HEK293 (cell line): ENCODE results near the gene KCTD2.

ENCODE experiments used
- FEZF1 ChIP-seq: fragments of 450-650 bp; formaldehyde crosslinking; IDR thresholded peaks from 2 replicates; pipeline ENCODE4 v1.5.1; 2016; ENCODE audit warnings: missing biosample characterization, missing genetic modification characterization
- KLF7 ChIP-seq: fragments of 450-650 bp; formaldehyde crosslinking; IDR thresholded peaks from 2 replicates; pipeline ENCODE4 v1.5.1; 2016; ENCODE audit warnings: missing biosample characterization, missing genetic modification characterization, borderline replicate concordance
- MZF1 ChIP-seq: fragments of 450-650 bp; formaldehyde crosslinking; IDR thresholded peaks from 2 replicates; pipeline ENCODE4 v1.5.1; 2017; ENCODE audit warnings: missing biosample characterization, missing genetic modification characterization, borderline replicate concordance
- SCRT2 ChIP-seq: fragments of 450-650 bp; formaldehyde crosslinking; IDR thresholded peaks from 2 replicates; pipeline ENCODE4 v1.5.1; 2016; ENCODE audit warnings: missing biosample characterization, missing genetic modification characterization
- SP3 ChIP-seq: fragments of 450-650 bp; formaldehyde crosslinking; IDR thresholded peaks from 2 replicates; pipeline ENCODE4 v1.5.1; 2016; ENCODE audit warnings: missing biosample characterization, missing genetic modification characterization
- SP7 ChIP-seq: fragments of 450-650 bp; formaldehyde crosslinking; IDR thresholded peaks from 2 replicates; pipeline ENCODE4 v1.5.1; 2016; ENCODE audit warnings: missing biosample characterization, missing genetic modification characterization
- ZBTB17 ChIP-seq: fragments of 450-650 bp; formaldehyde crosslinking; IDR thresholded peaks from 2 replicates; pipeline ENCODE4 v1.5.1; 2016; ENCODE audit warnings: missing biosample characterization, missing genetic modification characterization
- ZFP3 ChIP-seq: fragments of 450-650 bp; formaldehyde crosslinking; IDR thresholded peaks from 2 replicates; pipeline ENCODE4 v1.5.1; 2016; ENCODE audit warnings: low read depth, missing biosample characterization, missing genetic modification characterization
- ZNF169 ChIP-seq: fragments of 450-650 bp; formaldehyde crosslinking; IDR thresholded peaks from 2 replicates; pipeline ENCODE4 v1.5.1; 2016; ENCODE audit warnings: missing biosample characterization, missing genetic modification characterization
- ZNF19 ChIP-seq: fragments of 450-650 bp; formaldehyde crosslinking; IDR thresholded peaks from 2 replicates; pipeline ENCODE4; 2016; ENCODE audit warnings: missing biosample characterization, missing genetic modification characterization, low read depth
- ZNF211 ChIP-seq: fragments of 450-650 bp; formaldehyde crosslinking; IDR thresholded peaks from 2 replicates; pipeline ENCODE4 v1.5.1; 2016; ENCODE audit warnings: low read depth, missing biosample characterization, missing genetic modification characterization
- ZNF23 ChIP-seq: fragments of 450-650 bp; formaldehyde crosslinking; IDR thresholded peaks from 2 replicates; pipeline ENCODE4 v1.5.1; 2016; ENCODE audit warnings: missing biosample characterization, missing genetic modification characterization, borderline replicate concordance
- ZNF350 ChIP-seq: fragments of 450-650 bp; formaldehyde crosslinking; IDR thresholded peaks from 2 replicates; pipeline ENCODE4 v1.5.0; 2017; ENCODE audit warnings: missing biosample characterization, mild to moderate bottlenecking, missing genetic modification characterization
- ZNF354C ChIP-seq: fragments of 450-650 bp; formaldehyde crosslinking; IDR thresholded peaks from 2 replicates; pipeline ENCODE4 v1.5.1; 2016; ENCODE audit warnings: missing biosample characterization, missing genetic modification characterization, low read depth, borderline replicate concordance
- ZNF426 ChIP-seq: fragments of 450-650 bp; formaldehyde crosslinking; IDR thresholded peaks from 2 replicates; pipeline ENCODE4 v1.5.1; 2017; ENCODE audit warnings: missing biosample characterization, missing genetic modification characterization, mild to moderate bottlenecking, inconsistent platforms, moderate library complexity
- ZNF501 ChIP-seq: fragments of 450-650 bp; formaldehyde crosslinking; IDR thresholded peaks from 2 replicates; pipeline ENCODE4 v1.5.1; 2016; ENCODE audit warnings: missing biosample characterization, missing genetic modification characterization
- ZNF555 ChIP-seq: fragments of 450-650 bp; formaldehyde crosslinking; conservative IDR thresholded peaks from 2 replicates; pipeline ENCODE4 v1.5.1; 2017; ENCODE audit warnings: missing biosample characterization, mild to moderate bottlenecking, missing genetic modification characterization, inconsistent platforms
- ZNF558 ChIP-seq: fragments of 450-650 bp; formaldehyde crosslinking; IDR thresholded peaks from 2 replicates; pipeline ENCODE4 v1.5.1; 2016; ENCODE audit warnings: missing biosample characterization, missing genetic modification characterization
- ZNF658 ChIP-seq: fragments of 450-650 bp; formaldehyde crosslinking; IDR thresholded peaks from 2 replicates; pipeline ENCODE4; 2016; ENCODE audit warnings: missing biosample characterization, missing genetic modification characterization
- ZNF677 ChIP-seq: fragments of 450-650 bp; IDR thresholded peaks from 2 replicates; pipeline ENCODE4 v1.5.0; 2018; ENCODE audit warnings: missing biosample characterization, mild to moderate bottlenecking, missing genetic modification characterization, moderate library complexity
- TF ChIP-seq, protein P1 (sequence below): fragments of 450-650 bp; formaldehyde crosslinking; IDR thresholded peaks from 2 replicates; pipeline ENCODE4 v1.5.1; 2016; ENCODE audit warnings: missing biosample characterization, missing genetic modification characterization
- TF ChIP-seq, protein P2 (sequence below): fragments of 450-650 bp; formaldehyde crosslinking; IDR thresholded peaks from 2 replicates; pipeline ENCODE4 v1.5.1; 2016; ENCODE audit warnings: missing biosample characterization, missing genetic modification characterization
- TF ChIP-seq, protein P3 (sequence below): fragments of 450-650 bp; formaldehyde crosslinking; IDR thresholded peaks from 2 replicates; pipeline ENCODE4; 2016; ENCODE audit warnings: missing biosample characterization, missing genetic modification characterization
- TF ChIP-seq, protein P4 (sequence below): fragments of 450-650 bp; formaldehyde crosslinking; IDR thresholded peaks from 2 replicates; pipeline ENCODE4 v1.5.1; 2017; ENCODE audit warnings: missing biosample characterization, missing genetic modification characterization
- TF ChIP-seq, protein P5 (sequence below): fragments of 450-650 bp; formaldehyde crosslinking; optimal IDR thresholded peaks from 2 replicates; pipeline ENCODE3; 2016; ENCODE audit warnings: missing biosample characterization, mild to moderate bottlenecking, missing genetic modification characterization
- TF ChIP-seq, protein P6 (sequence below): fragments of 450-650 bp; formaldehyde crosslinking; IDR thresholded peaks from 2 replicates; pipeline ENCODE4 v1.5.1; 2017; ENCODE audit warnings: missing biosample characterization, missing genetic modification characterization
- TF ChIP-seq, protein P7 (sequence below): fragments of 450-650 bp; formaldehyde crosslinking; IDR thresholded peaks from 2 replicates; pipeline ENCODE4 v1.5.1; 2016; ENCODE audit warnings: missing biosample characterization, missing genetic modification characterization

KCTD2 gene

DNA sequence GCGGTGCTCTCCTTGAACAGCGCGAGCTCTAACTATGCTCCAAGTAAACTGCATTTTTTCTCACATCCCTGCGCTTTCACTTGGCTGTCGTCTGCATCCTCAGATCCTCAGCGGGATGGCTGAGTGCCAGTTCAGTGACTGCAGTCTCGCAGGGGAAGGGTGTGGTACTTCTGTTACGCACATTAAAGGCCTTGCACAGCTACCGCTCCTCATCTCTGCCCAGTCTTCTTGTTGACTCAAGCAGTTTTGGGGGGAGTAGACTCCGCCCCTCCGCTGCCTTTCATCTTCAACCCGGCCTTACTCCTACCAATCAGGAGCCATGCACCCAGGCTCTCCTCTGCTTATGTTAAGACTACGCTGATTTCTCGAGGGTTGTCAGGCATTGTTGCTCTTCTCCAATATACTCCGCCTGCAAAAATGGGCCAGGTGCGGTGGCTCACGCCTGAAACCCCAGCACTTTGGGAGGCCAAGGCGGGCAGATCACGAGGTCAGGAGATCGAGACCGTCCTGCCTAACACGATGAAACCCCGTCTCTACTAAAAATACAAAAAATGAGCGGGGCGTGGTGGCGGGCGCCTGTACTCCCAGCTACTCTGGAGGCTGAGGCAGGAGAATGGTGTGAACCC, 10.3 kb upstream of the KCTD2 start (continued):
- TF ChIP-seq, protein P1, sequence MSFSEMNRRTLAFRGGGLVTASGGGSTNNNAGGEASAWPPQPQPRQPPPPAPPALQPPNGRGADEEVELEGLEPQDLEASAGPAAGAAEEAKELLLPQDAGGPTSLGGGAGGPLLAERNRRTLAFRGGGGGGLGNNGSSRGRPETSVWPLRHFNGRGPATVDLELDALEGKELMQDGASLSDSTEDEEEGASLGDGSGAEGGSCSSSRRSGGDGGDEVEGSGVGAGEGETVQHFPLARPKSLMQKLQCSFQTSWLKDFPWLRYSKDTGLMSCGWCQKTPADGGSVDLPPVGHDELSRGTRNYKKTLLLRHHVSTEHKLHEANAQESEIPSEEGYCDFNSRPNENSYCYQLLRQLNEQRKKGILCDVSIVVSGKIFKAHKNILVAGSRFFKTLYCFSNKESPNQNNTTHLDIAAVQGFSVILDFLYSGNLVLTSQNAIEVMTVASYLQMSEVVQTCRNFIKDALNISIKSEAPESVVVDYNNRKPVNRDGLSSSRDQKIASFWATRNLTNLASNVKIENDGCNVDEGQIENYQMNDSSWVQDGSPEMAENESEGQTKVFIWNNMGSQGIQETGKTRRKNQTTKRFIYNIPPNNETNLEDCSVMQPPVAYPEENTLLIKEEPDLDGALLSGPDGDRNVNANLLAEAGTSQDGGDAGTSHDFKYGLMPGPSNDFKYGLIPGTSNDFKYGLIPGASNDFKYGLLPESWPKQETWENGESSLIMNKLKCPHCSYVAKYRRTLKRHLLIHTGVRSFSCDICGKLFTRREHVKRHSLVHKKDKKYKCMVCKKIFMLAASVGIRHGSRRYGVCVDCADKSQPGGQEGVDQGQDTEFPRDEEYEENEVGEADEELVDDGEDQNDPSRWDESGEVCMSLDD (tag by site-specific recombination) = peak; percentile 44
- TF ChIP-seq, protein P2, sequence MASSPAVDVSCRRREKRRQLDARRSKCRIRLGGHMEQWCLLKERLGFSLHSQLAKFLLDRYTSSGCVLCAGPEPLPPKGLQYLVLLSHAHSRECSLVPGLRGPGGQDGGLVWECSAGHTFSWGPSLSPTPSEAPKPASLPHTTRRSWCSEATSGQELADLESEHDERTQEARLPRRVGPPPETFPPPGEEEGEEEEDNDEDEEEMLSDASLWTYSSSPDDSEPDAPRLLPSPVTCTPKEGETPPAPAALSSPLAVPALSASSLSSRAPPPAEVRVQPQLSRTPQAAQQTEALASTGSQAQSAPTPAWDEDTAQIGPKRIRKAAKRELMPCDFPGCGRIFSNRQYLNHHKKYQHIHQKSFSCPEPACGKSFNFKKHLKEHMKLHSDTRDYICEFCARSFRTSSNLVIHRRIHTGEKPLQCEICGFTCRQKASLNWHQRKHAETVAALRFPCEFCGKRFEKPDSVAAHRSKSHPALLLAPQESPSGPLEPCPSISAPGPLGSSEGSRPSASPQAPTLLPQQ (tag by site-specific recombination) = no peak
- TF ChIP-seq ZNF350 (tag by site-specific recombination) (no peak), ZNF501 (no peak), ZNF23 (tag by site-specific recombination) (no peak), ZFP3 (tag by site-specific recombination) (no peak), ZNF169 (tag by site-specific recombination) (no peak), ZNF555 (tag by site-specific recombination) (no peak), ZNF677 (tag by site-specific recombination) (no peak), ZNF211 (tag by site-specific recombination) (no peak), SCRT2 (tag by site-specific recombination) (peak; percentile 78), ZBTB17 (tag by site-specific recombination) (peak; percentile 95), FEZF1 (tag by site-specific recombination) (peak; percentile 50), SP3 (peak; percentile 73), SP7 (tag by site-specific recombination) (peak; percentile 69), MZF1 (tag by site-specific recombination) (peak; percentile 71), ZNF354C (tag by site-specific recombination) (no peak), ZNF19 (tag by site-specific recombination) (no peak), ZNF558 (peak; percentile 92), ZNF426 (tag by site-specific recombination) (no peak), KLF7 (tag by site-specific recombination) (peak; percentile 97), ZNF658 (tag by site-specific recombination) (no peak)
- TF ChIP-seq, protein P3, sequence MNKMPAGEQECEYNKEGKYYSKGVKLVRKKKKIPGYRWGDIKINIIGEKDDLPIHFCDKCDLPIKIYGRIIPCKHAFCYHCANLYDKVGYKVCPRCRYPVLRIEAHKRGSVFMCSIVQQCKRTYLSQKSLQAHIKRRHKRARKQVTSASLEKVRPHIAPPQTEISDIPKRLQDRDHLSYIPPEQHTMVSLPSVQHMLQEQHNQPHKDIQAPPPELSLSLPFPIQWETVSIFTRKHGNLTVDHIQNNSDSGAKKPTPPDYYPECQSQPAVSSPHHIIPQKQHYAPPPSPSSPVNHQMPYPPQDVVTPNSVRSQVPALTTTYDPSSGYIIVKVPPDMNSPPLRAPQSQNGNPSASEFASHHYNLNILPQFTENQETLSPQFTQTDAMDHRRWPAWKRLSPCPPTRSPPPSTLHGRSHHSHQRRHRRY (tag by site-specific recombination) = no peak
- TF ChIP-seq, protein P4, sequence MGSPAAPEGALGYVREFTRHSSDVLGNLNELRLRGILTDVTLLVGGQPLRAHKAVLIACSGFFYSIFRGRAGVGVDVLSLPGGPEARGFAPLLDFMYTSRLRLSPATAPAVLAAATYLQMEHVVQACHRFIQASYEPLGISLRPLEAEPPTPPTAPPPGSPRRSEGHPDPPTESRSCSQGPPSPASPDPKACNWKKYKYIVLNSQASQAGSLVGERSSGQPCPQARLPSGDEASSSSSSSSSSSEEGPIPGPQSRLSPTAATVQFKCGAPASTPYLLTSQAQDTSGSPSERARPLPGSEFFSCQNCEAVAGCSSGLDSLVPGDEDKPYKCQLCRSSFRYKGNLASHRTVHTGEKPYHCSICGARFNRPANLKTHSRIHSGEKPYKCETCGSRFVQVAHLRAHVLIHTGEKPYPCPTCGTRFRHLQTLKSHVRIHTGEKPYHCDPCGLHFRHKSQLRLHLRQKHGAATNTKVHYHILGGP (tag by site-specific recombination) = no peak
- TF ChIP-seq, protein P5, sequence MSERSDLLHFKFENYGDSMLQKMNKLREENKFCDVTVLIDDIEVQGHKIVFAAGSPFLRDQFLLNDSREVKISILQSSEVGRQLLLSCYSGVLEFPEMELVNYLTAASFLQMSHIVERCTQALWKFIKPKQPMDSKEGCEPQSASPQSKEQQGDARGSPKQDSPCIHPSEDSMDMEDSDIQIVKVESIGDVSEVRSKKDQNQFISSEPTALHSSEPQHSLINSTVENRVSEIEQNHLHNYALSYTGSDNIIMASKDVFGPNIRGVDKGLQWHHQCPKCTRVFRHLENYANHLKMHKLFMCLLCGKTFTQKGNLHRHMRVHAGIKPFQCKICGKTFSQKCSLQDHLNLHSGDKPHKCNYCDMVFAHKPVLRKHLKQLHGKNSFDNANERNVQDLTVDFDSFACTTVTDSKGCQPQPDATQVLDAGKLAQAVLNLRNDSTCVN (tag by site-specific recombination) = peak; percentile 27
- TF ChIP-seq, protein P6, sequence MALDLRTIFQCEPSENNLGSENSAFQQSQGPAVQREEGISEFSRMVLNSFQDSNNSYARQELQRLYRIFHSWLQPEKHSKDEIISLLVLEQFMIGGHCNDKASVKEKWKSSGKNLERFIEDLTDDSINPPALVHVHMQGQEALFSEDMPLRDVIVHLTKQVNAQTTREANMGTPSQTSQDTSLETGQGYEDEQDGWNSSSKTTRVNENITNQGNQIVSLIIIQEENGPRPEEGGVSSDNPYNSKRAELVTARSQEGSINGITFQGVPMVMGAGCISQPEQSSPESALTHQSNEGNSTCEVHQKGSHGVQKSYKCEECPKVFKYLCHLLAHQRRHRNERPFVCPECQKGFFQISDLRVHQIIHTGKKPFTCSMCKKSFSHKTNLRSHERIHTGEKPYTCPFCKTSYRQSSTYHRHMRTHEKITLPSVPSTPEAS (tag by site-specific recombination) = no peak
- TF ChIP-seq, protein P7, sequence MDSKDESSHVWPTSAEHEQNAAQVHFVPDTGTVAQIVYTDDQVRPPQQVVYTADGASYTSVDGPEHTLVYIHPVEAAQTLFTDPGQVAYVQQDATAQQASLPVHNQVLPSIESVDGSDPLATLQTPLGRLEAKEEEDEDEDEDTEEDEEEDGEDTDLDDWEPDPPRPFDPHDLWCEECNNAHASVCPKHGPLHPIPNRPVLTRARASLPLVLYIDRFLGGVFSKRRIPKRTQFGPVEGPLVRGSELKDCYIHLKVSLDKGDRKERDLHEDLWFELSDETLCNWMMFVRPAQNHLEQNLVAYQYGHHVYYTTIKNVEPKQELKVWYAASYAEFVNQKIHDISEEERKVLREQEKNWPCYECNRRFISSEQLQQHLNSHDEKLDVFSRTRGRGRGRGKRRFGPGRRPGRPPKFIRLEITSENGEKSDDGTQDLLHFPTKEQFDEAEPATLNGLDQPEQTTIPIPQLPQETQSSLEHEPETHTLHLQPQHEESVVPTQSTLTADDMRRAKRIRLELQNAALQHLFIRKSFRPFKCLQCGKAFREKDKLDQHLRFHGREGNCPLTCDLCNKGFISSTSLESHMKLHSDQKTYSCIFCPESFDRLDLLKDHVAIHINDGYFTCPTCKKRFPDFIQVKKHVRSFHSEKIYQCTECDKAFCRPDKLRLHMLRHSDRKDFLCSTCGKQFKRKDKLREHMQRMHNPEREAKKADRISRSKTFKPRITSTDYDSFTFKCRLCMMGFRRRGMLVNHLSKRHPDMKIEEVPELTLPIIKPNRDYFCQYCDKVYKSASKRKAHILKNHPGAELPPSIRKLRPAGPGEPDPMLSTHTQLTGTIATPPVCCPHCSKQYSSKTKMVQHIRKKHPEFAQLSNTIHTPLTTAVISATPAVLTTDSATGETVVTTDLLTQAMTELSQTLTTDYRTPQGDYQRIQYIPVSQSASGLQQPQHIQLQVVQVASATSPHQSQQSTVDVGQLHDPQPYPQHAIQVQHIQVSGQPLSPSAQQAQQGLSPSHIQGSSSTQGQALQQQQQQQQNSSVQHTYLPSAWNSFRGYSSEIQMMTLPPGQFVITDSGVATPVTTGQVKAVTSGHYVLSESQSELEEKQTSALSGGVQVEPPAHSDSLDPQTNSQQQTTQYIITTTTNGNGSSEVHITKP (tag by site-specific recombination) = peak; percentile 84
